ENCODE data around the gene TPSG1.

Gene TPSG1

DNA sequence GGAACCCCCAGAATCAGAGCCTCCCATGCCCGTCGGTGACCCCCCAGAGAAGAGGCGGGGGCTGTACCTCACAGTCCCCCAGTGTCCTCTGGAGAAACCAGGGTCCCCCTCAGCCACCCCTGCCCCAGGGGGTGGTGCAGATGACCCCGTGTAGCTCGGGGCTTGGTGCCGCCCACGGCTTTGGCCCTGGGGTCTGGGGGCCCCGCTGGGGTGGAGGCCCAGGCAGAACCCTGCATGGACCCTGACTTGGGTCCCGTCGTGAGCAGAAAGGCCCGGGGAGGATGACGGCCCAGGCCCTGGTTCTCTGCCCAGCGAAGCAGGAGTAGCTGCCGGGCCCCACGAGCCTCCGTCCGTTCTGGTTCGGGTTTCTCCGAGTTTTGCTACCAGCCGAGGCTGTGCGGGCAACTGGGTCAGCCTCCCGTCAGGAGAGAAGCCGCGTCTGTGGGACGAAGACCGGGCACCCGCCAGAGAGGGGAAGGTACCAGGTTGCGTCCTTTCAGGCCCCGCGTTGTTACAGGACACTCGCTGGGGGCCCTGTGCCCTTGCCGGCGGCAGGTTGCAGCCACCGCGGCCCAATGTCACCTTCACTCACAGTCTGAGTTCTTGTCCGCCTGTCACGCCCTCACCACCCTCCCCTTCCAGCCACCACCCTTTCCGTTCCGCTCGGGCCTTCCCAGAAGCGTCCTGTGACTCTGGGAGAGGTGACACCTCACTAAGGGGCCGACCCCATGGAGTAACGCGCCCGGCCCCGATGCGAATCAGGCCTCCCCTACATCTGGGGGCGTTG lies 4.0 kb downstream of the TPSG1 start:
- no peak overlapping the region for H3K4me3 ChIP-seq (replicated peaks; ENCODE audit: insufficient read depth, low read length)
- TF ChIP-seq, protein P1, sequence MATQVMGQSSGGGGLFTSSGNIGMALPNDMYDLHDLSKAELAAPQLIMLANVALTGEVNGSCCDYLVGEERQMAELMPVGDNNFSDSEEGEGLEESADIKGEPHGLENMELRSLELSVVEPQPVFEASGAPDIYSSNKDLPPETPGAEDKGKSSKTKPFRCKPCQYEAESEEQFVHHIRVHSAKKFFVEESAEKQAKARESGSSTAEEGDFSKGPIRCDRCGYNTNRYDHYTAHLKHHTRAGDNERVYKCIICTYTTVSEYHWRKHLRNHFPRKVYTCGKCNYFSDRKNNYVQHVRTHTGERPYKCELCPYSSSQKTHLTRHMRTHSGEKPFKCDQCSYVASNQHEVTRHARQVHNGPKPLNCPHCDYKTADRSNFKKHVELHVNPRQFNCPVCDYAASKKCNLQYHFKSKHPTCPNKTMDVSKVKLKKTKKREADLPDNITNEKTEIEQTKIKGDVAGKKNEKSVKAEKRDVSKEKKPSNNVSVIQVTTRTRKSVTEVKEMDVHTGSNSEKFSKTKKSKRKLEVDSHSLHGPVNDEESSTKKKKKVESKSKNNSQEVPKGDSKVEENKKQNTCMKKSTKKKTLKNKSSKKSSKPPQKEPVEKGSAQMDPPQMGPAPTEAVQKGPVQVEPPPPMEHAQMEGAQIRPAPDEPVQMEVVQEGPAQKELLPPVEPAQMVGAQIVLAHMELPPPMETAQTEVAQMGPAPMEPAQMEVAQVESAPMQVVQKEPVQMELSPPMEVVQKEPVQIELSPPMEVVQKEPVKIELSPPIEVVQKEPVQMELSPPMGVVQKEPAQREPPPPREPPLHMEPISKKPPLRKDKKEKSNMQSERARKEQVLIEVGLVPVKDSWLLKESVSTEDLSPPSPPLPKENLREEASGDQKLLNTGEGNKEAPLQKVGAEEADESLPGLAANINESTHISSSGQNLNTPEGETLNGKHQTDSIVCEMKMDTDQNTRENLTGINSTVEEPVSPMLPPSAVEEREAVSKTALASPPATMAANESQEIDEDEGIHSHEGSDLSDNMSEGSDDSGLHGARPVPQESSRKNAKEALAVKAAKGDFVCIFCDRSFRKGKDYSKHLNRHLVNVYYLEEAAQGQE (IDR thresholded peaks at IDR 0.05; ENCODE audit: insufficient replicate concordance, low read depth) = no peak
- TF ChIP-seq POLR2AphosphoS5 (IDR thresholded peaks at IDR 0.05; ENCODE audit: low read depth) (no peak), GABPA (IDR thresholded peaks at IDR 0.05; ENCODE audit: low read depth) (no peak), SPI1 (IDR thresholded peaks at IDR 0.05; ENCODE audit: borderline replicate concordance, low read depth) (no peak)
- TF ChIP-seq, protein P2, sequence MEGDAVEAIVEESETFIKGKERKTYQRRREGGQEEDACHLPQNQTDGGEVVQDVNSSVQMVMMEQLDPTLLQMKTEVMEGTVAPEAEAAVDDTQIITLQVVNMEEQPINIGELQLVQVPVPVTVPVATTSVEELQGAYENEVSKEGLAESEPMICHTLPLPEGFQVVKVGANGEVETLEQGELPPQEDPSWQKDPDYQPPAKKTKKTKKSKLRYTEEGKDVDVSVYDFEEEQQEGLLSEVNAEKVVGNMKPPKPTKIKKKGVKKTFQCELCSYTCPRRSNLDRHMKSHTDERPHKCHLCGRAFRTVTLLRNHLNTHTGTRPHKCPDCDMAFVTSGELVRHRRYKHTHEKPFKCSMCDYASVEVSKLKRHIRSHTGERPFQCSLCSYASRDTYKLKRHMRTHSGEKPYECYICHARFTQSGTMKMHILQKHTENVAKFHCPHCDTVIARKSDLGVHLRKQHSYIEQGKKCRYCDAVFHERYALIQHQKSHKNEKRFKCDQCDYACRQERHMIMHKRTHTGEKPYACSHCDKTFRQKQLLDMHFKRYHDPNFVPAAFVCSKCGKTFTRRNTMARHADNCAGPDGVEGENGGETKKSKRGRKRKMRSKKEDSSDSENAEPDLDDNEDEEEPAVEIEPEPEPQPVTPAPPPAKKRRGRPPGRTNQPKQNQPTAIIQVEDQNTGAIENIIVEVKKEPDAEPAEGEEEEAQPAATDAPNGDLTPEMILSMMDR (IDR thresholded peaks at IDR 0.05; ENCODE audit: insufficient read depth, low read length) = no peak
- DNase-seq (ENCODE audit: low read depth in 1 of 2, low spot score in 1 of 2) = no peak
- peaks cover 5% of the 10 kb centered on the region for H3K27me3 ChIP-seq (ENCODE audit: insufficient read depth, poor library complexity, severe bottlenecking)
- no peak overlapping the region for H3K27ac ChIP-seq (replicated peaks)

DNA sequence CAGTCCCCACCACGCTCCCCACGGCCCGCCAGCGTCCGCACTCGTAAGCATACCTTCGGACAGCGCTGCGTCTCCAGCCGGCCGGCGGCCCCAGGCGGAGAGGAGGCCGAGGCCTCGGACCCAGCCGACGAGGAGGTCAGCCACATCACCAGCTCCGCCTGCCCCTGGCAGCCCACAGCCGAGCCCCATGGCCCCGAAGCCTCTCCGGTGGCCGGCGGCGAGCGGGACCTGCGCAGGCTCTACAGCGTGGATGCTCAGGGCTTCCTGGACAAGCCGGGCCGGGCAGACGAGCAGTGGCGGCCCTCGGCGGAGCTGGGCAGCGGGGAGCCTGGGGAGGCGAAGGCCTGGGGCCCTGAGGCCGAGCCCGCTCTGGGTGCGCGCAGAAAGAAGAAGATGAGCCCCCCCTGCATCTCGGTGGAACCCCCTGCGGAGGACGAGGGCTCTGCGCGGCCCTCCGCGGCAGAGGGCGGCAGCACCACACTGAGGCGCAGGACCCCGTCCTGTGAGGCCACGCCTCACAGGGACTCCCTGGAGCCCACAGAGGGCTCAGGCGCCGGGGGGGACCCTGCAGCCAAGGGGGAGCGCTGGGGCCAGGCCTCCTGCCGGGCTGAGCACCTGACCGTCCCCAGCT lies 4.9 kb downstream of the TPSG1 start:
- no peak for TF ChIP-seq SPI1 (IDR thresholded peaks at IDR 0.05; ENCODE audit: borderline replicate concordance, low read depth)
- TF ChIP-seq, protein P1 (IDR thresholded peaks at IDR 0.05; ENCODE audit: insufficient replicate concordance, low read depth) = no peak
- TF ChIP-seq, protein P2 (IDR thresholded peaks at IDR 0.05; ENCODE audit: insufficient read depth, low read length) = no peak
- no peak for TF ChIP-seq POLR2AphosphoS5 (IDR thresholded peaks at IDR 0.05; ENCODE audit: low read depth)
- no peak for TF ChIP-seq GABPA (IDR thresholded peaks at IDR 0.05; ENCODE audit: low read depth)
- no peak overlapping the region for H3K4me3 ChIP-seq (replicated peaks; ENCODE audit: insufficient read depth, low read length)
- H3K27ac ChIP-seq (replicated peaks) = no peak overlapping the region
- no peak for DNase-seq (ENCODE audit: low read depth in 1 of 2, low spot score in 1 of 2)
- peaks cover 5% of the 10 kb centered on the region for H3K27me3 ChIP-seq (ENCODE audit: insufficient read depth, poor library complexity, severe bottlenecking)

DNA sequence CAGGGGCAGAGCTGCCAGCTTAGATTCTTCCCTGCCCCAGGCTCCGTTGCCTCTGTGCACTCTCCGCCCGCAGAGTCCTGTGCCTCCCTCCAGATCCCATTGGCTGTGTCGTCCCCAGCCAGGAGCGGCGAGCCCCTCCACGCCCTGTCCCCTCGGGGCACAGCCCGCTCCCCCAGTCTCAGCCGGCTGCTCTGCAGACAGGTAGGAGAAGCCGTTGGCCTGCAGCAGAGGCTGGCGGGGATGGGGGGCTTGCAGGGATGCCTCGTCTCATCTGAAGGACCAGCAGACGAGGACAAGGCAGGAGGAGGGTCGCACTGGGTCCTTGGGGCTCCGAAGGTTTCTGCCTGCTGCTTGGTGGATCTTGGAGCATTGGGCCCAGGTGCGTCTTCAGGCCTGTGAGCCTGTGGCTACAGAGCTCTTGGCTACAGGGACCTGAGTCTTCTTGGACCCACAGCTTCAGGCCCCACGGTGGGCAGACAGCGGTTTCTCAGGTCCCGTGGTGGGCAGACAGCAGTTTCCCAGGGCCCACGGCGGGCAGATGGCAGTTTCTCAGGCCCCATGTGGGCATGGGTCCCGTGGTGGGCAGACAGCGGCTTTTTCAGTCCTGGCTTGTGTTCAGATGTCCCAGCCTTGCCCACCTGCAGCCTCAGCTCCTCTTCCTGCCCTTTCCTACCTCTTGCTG lies 6.0 kb downstream of the TPSG1 start:
- H3K4me3 ChIP-seq (replicated peaks; ENCODE audit: insufficient read depth, low read length) = no peak overlapping the region
- peaks cover 5% of the 10 kb centered on the region for H3K27me3 ChIP-seq (ENCODE audit: insufficient read depth, poor library complexity, severe bottlenecking)
- H3K27ac ChIP-seq (replicated peaks) = no peak overlapping the region
- TF ChIP-seq, protein P1 (IDR thresholded peaks at IDR 0.05; ENCODE audit: insufficient replicate concordance, low read depth) = no peak
- TF ChIP-seq, protein P2 (IDR thresholded peaks at IDR 0.05; ENCODE audit: insufficient read depth, low read length) = no peak
- TF ChIP-seq GABPA (IDR thresholded peaks at IDR 0.05; ENCODE audit: low read depth) (no peak), SPI1 (IDR thresholded peaks at IDR 0.05; ENCODE audit: borderline replicate concordance, low read depth) (no peak), POLR2AphosphoS5 (IDR thresholded peaks at IDR 0.05; ENCODE audit: low read depth) (no peak)
- DNase-seq (ENCODE audit: low read depth in 1 of 2, low spot score in 1 of 2) = no peak

Measured in HL-60 (cell line).